ENCODE measurements around the gene POLA1.
A peak's percentile ranks its signal among the peaks of the same experiment; 100 is the strongest.

Gene POLA1

GRCh38 chrX:25020905-25021449 is 327.3 kb downstream of the POLA1 start:
- peak overlapping the region; percentile 40 for H3K4me3 ChIP-seq (ENCODE audit: low read depth, low read length)
- no peaks in the 10 kb centered on the region for H3K36me3 ChIP-seq (ENCODE audit: control insufficient read depth in 2 of 2, insufficient read depth in 1 of 2, low read length in 2 of 2)
- ChIA-PET CTCF (interaction anchor here (0.6 to 3.6 kb wide), 15 partner anchors 8 to 1400 kb away, joined by 3 to 24 read pairs (median 4); no protein-coding TSS in a partner anchor), POLR2A (no interaction called here)
- peaks cover 16% of the 10 kb centered on the region for H3K4me1 ChIP-seq (ENCODE audit: control insufficient read depth, insufficient read depth, low read length)
- H3K9me3 ChIP-seq (ENCODE audit: control insufficient read depth, insufficient read depth, low read depth, low read length), result no peaks in the 10 kb centered on the region
- H3K27ac ChIP-seq (ENCODE audit: extremely low read depth, low read depth, low read length), result no peak overlapping the region; the same call in 1 of the 2 replicates
- TF ChIP-seq ZNF621 (tag by site-specific recombination; IDR thresholded peaks at IDR 0.05) (no peak), KLF7 (tag by site-specific recombination; IDR thresholded peaks at IDR 0.05; ENCODE audit: borderline replicate concordance) (no peak), ZBTB48 (tag by site-specific recombination; IDR thresholded peaks at IDR 0.05) (0 out of 2 replicates have a peak, but pooled peaks have one; percentile 40), ZNF777 (tag by site-specific recombination; IDR thresholded peaks at IDR 0.05; ENCODE audit: borderline replicate concordance) (0 out of 2 replicates have a peak, but pooled peaks have one; percentile 14), ZNF2 (tag by site-specific recombination; IDR thresholded peaks at IDR 0.05) (0 out of 2 replicates have a peak, but pooled peaks have one; percentile 25), ZNF335 (tag by site-specific recombination; conservative IDR thresholded peaks at IDR 0.05) (peak; percentile 31), ZEB2 (tag by site-specific recombination; IDR thresholded peaks at IDR 0.05) (0 out of 2 replicates have a peak, but pooled peaks have one; percentile 29), ZBTB7A (tag by site-specific recombination; IDR thresholded peaks at IDR 0.05; ENCODE audit: low read depth) (0 out of 2 replicates have a peak, but pooled peaks have one; percentile 35), ZNF221 (tag by site-specific recombination; IDR thresholded peaks at IDR 0.05; ENCODE audit: borderline replicate concordance) (no peak), ZNF488 (tag by site-specific recombination; IDR thresholded peaks at IDR 0.05) (no peak), ZSCAN30 (tag by site-specific recombination; IDR thresholded peaks at IDR 0.05) (0 out of 2 replicates have a peak, but pooled peaks have one; percentile 30), ZBTB17 (tag by site-specific recombination; IDR thresholded peaks at IDR 0.05) (peak; percentile 35; the same call in 1 of the 2 replicates), ZNF654 (tag by site-specific recombination; IDR thresholded peaks at IDR 0.05; ENCODE audit: low read depth) (peak; percentile 55), ZNF660 (tag by site-specific recombination; IDR thresholded peaks at IDR 0.05) (0 out of 2 replicates have a peak, but pooled peaks have one; percentile 52), ZNF791 (tag by site-specific recombination; IDR thresholded peaks at IDR 0.05) (no peak), ZNF10 (tag by site-specific recombination; IDR thresholded peaks at IDR 0.05) (no peak), KLF8 (tag by site-specific recombination; IDR thresholded peaks at IDR 0.05) (peak; percentile 26; the same call in 1 of the 2 replicates), PRDM10 (tag by site-specific recombination; IDR thresholded peaks at IDR 0.05) (peak; percentile 56; the same call in 1 of the 2 replicates), ZBTB11 (tag by site-specific recombination; conservative IDR thresholded peaks at IDR 0.05; ENCODE audit: low read depth) (no peak)
- TF ChIP-seq, protein P1, sequence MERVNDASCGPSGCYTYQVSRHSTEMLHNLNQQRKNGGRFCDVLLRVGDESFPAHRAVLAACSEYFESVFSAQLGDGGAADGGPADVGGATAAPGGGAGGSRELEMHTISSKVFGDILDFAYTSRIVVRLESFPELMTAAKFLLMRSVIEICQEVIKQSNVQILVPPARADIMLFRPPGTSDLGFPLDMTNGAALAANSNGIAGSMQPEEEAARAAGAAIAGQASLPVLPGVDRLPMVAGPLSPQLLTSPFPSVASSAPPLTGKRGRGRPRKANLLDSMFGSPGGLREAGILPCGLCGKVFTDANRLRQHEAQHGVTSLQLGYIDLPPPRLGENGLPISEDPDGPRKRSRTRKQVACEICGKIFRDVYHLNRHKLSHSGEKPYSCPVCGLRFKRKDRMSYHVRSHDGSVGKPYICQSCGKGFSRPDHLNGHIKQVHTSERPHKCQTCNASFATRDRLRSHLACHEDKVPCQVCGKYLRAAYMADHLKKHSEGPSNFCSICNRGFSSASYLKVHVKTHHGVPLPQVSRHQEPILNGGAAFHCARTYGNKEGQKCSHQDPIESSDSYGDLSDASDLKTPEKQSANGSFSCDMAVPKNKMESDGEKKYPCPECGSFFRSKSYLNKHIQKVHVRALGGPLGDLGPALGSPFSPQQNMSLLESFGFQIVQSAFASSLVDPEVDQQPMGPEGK (tag by site-specific recombination; IDR thresholded peaks at IDR 0.05), result peak; percentile 94
- TF ChIP-seq, protein P2, sequence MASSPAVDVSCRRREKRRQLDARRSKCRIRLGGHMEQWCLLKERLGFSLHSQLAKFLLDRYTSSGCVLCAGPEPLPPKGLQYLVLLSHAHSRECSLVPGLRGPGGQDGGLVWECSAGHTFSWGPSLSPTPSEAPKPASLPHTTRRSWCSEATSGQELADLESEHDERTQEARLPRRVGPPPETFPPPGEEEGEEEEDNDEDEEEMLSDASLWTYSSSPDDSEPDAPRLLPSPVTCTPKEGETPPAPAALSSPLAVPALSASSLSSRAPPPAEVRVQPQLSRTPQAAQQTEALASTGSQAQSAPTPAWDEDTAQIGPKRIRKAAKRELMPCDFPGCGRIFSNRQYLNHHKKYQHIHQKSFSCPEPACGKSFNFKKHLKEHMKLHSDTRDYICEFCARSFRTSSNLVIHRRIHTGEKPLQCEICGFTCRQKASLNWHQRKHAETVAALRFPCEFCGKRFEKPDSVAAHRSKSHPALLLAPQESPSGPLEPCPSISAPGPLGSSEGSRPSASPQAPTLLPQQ (tag by site-specific recombination; IDR thresholded peaks at IDR 0.05), result peak; percentile 21; the same call in 1 of the 2 replicates
- TF ChIP-seq, protein P3, sequence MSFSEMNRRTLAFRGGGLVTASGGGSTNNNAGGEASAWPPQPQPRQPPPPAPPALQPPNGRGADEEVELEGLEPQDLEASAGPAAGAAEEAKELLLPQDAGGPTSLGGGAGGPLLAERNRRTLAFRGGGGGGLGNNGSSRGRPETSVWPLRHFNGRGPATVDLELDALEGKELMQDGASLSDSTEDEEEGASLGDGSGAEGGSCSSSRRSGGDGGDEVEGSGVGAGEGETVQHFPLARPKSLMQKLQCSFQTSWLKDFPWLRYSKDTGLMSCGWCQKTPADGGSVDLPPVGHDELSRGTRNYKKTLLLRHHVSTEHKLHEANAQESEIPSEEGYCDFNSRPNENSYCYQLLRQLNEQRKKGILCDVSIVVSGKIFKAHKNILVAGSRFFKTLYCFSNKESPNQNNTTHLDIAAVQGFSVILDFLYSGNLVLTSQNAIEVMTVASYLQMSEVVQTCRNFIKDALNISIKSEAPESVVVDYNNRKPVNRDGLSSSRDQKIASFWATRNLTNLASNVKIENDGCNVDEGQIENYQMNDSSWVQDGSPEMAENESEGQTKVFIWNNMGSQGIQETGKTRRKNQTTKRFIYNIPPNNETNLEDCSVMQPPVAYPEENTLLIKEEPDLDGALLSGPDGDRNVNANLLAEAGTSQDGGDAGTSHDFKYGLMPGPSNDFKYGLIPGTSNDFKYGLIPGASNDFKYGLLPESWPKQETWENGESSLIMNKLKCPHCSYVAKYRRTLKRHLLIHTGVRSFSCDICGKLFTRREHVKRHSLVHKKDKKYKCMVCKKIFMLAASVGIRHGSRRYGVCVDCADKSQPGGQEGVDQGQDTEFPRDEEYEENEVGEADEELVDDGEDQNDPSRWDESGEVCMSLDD (tag by site-specific recombination; IDR thresholded peaks at IDR 0.05), result peak; percentile 73; the same call in 1 of the 2 replicates
